ENCODE results near the gene GLI2. TPM values are rescaled to one million over a fixed set of nuclear protein-coding genes. Genes with fewer than 3 reads are reported as not detected.
A peak's percentile ranks its signal among the peaks of the same experiment; 100 is the strongest.

The GLI2 gene
- total and polyA plus RNA-seq, 5 experiments from 2014 or later: not detected

- ATAC-seq (no peak), DNase-seq (peak in 1 of 10 donors; percentile 3)
- Mint-ChIP-seq H3K27ac (no peak overlapping the region), H3K4me1 (peaks cover 0 to 10% (median 6%) of the 10 kb centered on the region in 4 donors), H3K4me3 (no peak overlapping the region), H3K9me3 (no peaks in the 10 kb centered on the region), H3K27me3 (peaks cover 13 to 68% (median 48%) of the 10 kb centered on the region in 5 donors), H3K36me3 (no peaks in the 10 kb centered on the region)
- POLR2A ChIA-PET: no interaction called here
Measured at GRCh38 chr2:120734930-120735651, 577 bp upstream of the GLI2 start.

GRCh38 chr2:120736202-120736623 lies 545 bp downstream of the GLI2 start:
- no peak overlapping the region for H3K27ac Mint-ChIP-seq
- ATAC-seq: no peak
- DNase-seq: no peak
- H3K4me3 Mint-ChIP-seq: peak overlapping the region in 3 of 10 donors; percentile 15 to 39 (median 18)
- no peaks in the 10 kb centered on the region for H3K9me3 Mint-ChIP-seq
- POLR2A ChIA-PET: no interaction called here
- H3K4me1 Mint-ChIP-seq: peaks cover 0 to 10% (median 6%) of the 10 kb centered on the region in 4 donors
- peaks cover 17 to 70% (median 53%) of the 10 kb centered on the region in 5 donors for H3K27me3 Mint-ChIP-seq
- H3K36me3 Mint-ChIP-seq: no peaks in the 10 kb centered on the region

GRCh38 chr2:120736624-120737339 lies 1.1 kb downstream of the GLI2 start:
- H3K27ac Mint-ChIP-seq: no peak overlapping the region
- DNase-seq (peak in 1 of 10 donors; percentile 57), ATAC-seq (no peak)
- H3K27me3 Mint-ChIP-seq: peaks cover 17 to 75% (median 53%) of the 10 kb centered on the region in 5 donors
- H3K4me3 Mint-ChIP-seq: peak overlapping the region in 3 of 10 donors; percentile 18 to 59 (median 54)
- no peaks in the 10 kb centered on the region for H3K36me3 Mint-ChIP-seq
- H3K4me1 Mint-ChIP-seq: peaks cover 0 to 10% (median 7%) of the 10 kb centered on the region in 4 donors
- H3K9me3 Mint-ChIP-seq: no peaks in the 10 kb centered on the region
- POLR2A ChIA-PET: no interaction called here

GRCh38 chr2:120737340-120738101 lies 1.9 kb downstream of the GLI2 start:
- Mint-ChIP-seq H3K27ac (no peak overlapping the region), H3K4me1 (peaks cover 0 to 10% (median 8%) of the 10 kb centered on the region in 4 donors), H3K27me3 (peaks cover 22 to 78% (median 58%) of the 10 kb centered on the region in 5 donors), H3K9me3 (no peaks in the 10 kb centered on the region), H3K36me3 (no peaks in the 10 kb centered on the region), H3K4me3 (peak overlapping the region in 2 of 10 donors; percentile 54 to 59)
- ATAC-seq (no peak), DNase-seq (peak in 1 of 10 donors; percentile 41)
- POLR2A ChIA-PET: no interaction called here

GRCh38 chr2:120738117-120738516 lies 2.4 kb downstream of the GLI2 start:
- POLR2A ChIA-PET: no interaction called here
- Mint-ChIP-seq H3K4me3 (peak overlapping the region in 1 of 10 donors; percentile 25), H3K27me3 (peaks cover 26 to 78% (median 60%) of the 10 kb centered on the region in 5 donors), H3K9me3 (no peaks in the 10 kb centered on the region), H3K36me3 (no peaks in the 10 kb centered on the region), H3K27ac (no peak overlapping the region), H3K4me1 (peaks cover 0 to 10% (median 8%) of the 10 kb centered on the region in 4 donors)
- ATAC-seq (no peak), DNase-seq (no peak)

GRCh38 chr2:120738786-120739437 lies 3.2 kb downstream of the GLI2 start:
- ATAC-seq (no peak), DNase-seq (no peak)
- no peak overlapping the region for H3K4me3 Mint-ChIP-seq
- H3K36me3 Mint-ChIP-seq: no peaks in the 10 kb centered on the region
- H3K27ac Mint-ChIP-seq: no peak overlapping the region
- POLR2A ChIA-PET: no interaction called here
- peaks cover 0 to 10% (median 8%) of the 10 kb centered on the region in 4 donors for H3K4me1 Mint-ChIP-seq
- no peaks in the 10 kb centered on the region for H3K9me3 Mint-ChIP-seq
- peaks cover 22 to 78% (median 58%) of the 10 kb centered on the region in 5 donors for H3K27me3 Mint-ChIP-seq

GRCh38 chr2:120739438-120740090 lies 3.9 kb downstream of the GLI2 start:
- H3K27ac Mint-ChIP-seq: no peak overlapping the region
- POLR2A ChIA-PET: no interaction called here
- H3K9me3 Mint-ChIP-seq: no peaks in the 10 kb centered on the region
- peaks cover 25 to 81% (median 61%) of the 10 kb centered on the region in 5 donors for H3K27me3 Mint-ChIP-seq
- H3K4me1 Mint-ChIP-seq: peaks cover 0 to 10% (median 8%) of the 10 kb centered on the region in 4 donors
- DNase-seq: peak in 1 of 10 donors; percentile 41
- ATAC-seq: no peak
- no peaks in the 10 kb centered on the region for H3K36me3 Mint-ChIP-seq
- no peak overlapping the region for H3K4me3 Mint-ChIP-seq

- ATAC-seq (no peak), DNase-seq (no peak)
- no peaks in the 10 kb centered on the region for H3K36me3 Mint-ChIP-seq
- POLR2A ChIA-PET: no interaction called here
- no peak overlapping the region for H3K4me3 Mint-ChIP-seq
- peaks cover 0 to 10% (median 8%) of the 10 kb centered on the region in 4 donors for H3K4me1 Mint-ChIP-seq
- H3K27ac Mint-ChIP-seq: no peak overlapping the region
- no peaks in the 10 kb centered on the region for H3K9me3 Mint-ChIP-seq
- peaks cover 29 to 89% (median 60%) of the 10 kb centered on the region in 5 donors for H3K27me3 Mint-ChIP-seq
Measured at GRCh38 chr2:120740375-120740764, 4.7 kb downstream of the GLI2 start.

- Mint-ChIP-seq H3K9me3 (no peaks in the 10 kb centered on the region), H3K36me3 (no peaks in the 10 kb centered on the region), H3K27ac (no peak overlapping the region), H3K4me3 (no peak overlapping the region), H3K27me3 (peaks cover 29 to 90% (median 60%) of the 10 kb centered on the region in 5 donors), H3K4me1 (peaks cover 0 to 10% (median 8%) of the 10 kb centered on the region in 4 donors)
- ATAC-seq (no peak), DNase-seq (peak in 1 of 10 donors; percentile 27)
- POLR2A ChIA-PET: no interaction called here
Measured at GRCh38 chr2:120740765-120741524, 5.3 kb downstream of the GLI2 start.

- Mint-ChIP-seq H3K4me3 (no peak overlapping the region), H3K36me3 (no peaks in the 10 kb centered on the region)
Measured at GRCh38 chr2:120741571-120742561, 6.2 kb downstream of the GLI2 start.

More at GRCh38 chr2:120741571-120742561, 6.2 kb downstream of the GLI2 start:
- POLR2A ChIA-PET: no interaction called here
- Mint-ChIP-seq H3K27ac (no peak overlapping the region), H3K9me3 (no peaks in the 10 kb centered on the region), H3K27me3 (peaks cover 29 to 95% (median 59%) of the 10 kb centered on the region in 5 donors), H3K4me1 (peaks cover 0 to 7% (median 6%) of the 10 kb centered on the region in 4 donors)
- ATAC-seq (no peak), DNase-seq (peak in 1 of 10 donors; percentile 14)

Data from naive thymus-derived CD8-positive, alpha-beta T cell (primary cell).